PFSK-1 (cell line): ENCODE results near the gene VENTX.

Experiments
- FOXP2 ChIP-seq: optimal IDR thresholded peaks from 2 replicates; pipeline ENCODE3; 2011; ENCODE audit warnings: borderline replicate concordance, control low read depth, inconsistent platforms; ENCODE audit not compliant: insufficient read depth; ENCODE audit errors: extremely low read length, extremely low read depth
- POLR2AphosphoS5 ChIP-seq: IDR thresholded peaks from 2 replicates; pipeline ENCODE4 v1.6.1; 2012; ENCODE audit warnings: low read depth, mild to moderate bottlenecking, control low read depth, low read length, moderate library complexity
- REST ChIP-seq, 2 experiments: IDR thresholded peaks; 2 replicates each; pipeline versions ENCODE4 v1.6.1 to v1.8.0; 2011 to 2012; ENCODE audit warnings: low read depth in 2 of 2, low read length in 2 of 2, control low read depth in 1 of 2, inconsistent platforms in 1 of 2, mild to moderate bottlenecking in 1 of 2, moderate library complexity in 1 of 2; ENCODE audit not compliant: insufficient read depth in 1 of 2
- SIN3A ChIP-seq: IDR thresholded peaks from 2 replicates; pipeline ENCODE4 v1.6.1; 2012; ENCODE audit warnings: mild to moderate bottlenecking, low read length, moderate library complexity, borderline replicate concordance; ENCODE audit not compliant: insufficient read depth
- TAF1 ChIP-seq: IDR thresholded peaks from 2 replicates; pipeline ENCODE4 v1.6.1; 2012; ENCODE audit warnings: low read length, control low read depth, borderline replicate concordance; ENCODE audit not compliant: insufficient read depth

GRCh38 chr10:133268532-133268931, 30.9 kb downstream of the VENTX start:
- no peak for TF ChIP-seq POLR2AphosphoS5
- no peak for TF ChIP-seq TAF1
- TF ChIP-seq REST (IDR thresholded peaks at IDR 0.05; ENCODE audit: insufficient read depth in 1 of 2, low read depth in 2 of 2, low read length in 2 of 2): no peak
- no peak for TF ChIP-seq SIN3A
- no peak for TF ChIP-seq FOXP2
